ENCODE data around the gene CSPG4. TPM values are rescaled to one million over a fixed set of nuclear protein-coding genes. Genes with fewer than 3 reads are reported as not detected.

CSPG4 gene
- total and polyA plus RNA-seq, 2 donors (not counting 3 experiments of a cell fraction or from before 2014, with no cell fraction given): not detected

DNA sequence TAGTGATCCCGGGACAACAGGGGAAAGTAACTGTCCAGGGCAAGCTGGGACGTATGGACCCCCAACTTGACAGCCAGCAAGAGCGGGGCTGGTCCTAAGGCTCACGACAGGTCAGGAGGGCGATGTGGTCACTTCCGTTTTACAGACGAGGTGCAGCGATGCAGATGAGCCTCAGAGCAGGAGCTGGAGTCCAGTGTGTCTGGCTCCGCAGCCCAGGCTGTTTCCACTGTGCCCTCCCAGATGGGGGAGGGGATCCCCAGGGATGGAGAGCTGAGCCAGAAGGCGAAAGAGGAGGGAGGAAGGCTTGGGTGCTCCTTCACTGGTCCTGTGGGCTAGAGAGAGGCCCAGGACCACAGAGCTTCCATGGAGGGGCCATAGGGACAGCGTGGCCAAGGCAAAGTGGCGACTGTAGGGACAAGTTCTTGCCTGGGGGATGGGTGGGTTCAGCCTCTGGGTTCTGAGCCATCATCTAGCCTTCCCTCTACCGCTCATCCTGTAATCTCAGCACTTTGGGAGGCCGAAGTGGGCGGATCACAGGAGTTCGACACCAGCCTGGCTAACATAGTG, 59.2 kb downstream of the CSPG4 start:
- Histone ChIP-seq H3K79me2 (ENCODE audit: control insufficient read depth, insufficient read depth, low read length) (peaks cover 3% of the 10 kb centered on the region), H3K4me2 (ENCODE audit: insufficient read depth, low read length) (no peak overlapping the region), H3K4me3 (replicated peaks in 1 of 3; ENCODE audit: insufficient read depth in 1 of 3, low read depth in 1 of 3, low read length in 3 of 3) (no peak overlapping the region), H3K4me1 (ENCODE audit: control insufficient read depth, extremely low read depth, insufficient read depth, low read length) (peaks cover 21% of the 10 kb centered on the region), H3K27ac (ENCODE audit: insufficient read depth, low read depth, low read length) (no peak overlapping the region), H2AFZ (ENCODE audit: low read depth, low read length) (no peak overlapping the region), H3K36me3 (ENCODE audit: control insufficient read depth in 2 of 2, extremely low read depth in 1 of 2, insufficient read depth in 2 of 2, low read length in 2 of 2) (peaks cover 0 to 8% of the 10 kb centered on the region in 2 experiments), H3K9me3 (replicated peaks; ENCODE audit: control insufficient read depth, insufficient read depth, low read length) (no peaks in the 10 kb centered on the region), H3K9me1 (replicated peaks; ENCODE audit: control insufficient read depth, extremely low read depth, insufficient read depth, low read length) (no peaks in the 10 kb centered on the region), H3K27me3 (ENCODE audit: control insufficient read depth in 2 of 2, insufficient read depth in 2 of 2, low read length in 2 of 2) (no peaks in the 10 kb centered on the region), H3K9ac (replicated peaks; ENCODE audit: extremely low read depth, insufficient read depth, low read length) (no peak overlapping the region), H4K20me1 (replicated peaks; ENCODE audit: control insufficient read depth, extremely low read depth, insufficient read depth, low read length) (no peaks in the 10 kb centered on the region)
- ChIA-PET CTCF (interaction anchor here (0.7 to 0.9 kb wide), 2 partner anchors 19 to 285 kb away, joined by 3 read pairs; no protein-coding TSS in a partner anchor), POLR2A (no interaction called here)
- intact Hi-C loops (cut with micrococcal nuclease) (no loop called here), dilution Hi-C loops (cut with MboI; ENCODE audit: extremely low pct_ligation_motif_present, low sequenced_read_pairs) (no loop called here)
- BruUV-seq (replicated peaks): no TSS peak
- TF ChIP-seq, protein P1, sequence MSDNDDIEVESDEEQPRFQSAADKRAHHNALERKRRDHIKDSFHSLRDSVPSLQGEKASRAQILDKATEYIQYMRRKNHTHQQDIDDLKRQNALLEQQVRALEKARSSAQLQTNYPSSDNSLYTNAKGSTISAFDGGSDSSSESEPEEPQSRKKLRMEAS (IDR thresholded peaks at IDR 0.05; ENCODE audit: insufficient read depth, insufficient read length): no peak
- no peak for TF ChIP-seq FOS (IDR thresholded peaks at IDR 0.05; ENCODE audit: borderline replicate concordance, insufficient read depth, low read length)
- TF ChIP-seq CTCF (IDR thresholded peaks at IDR 0.05; ENCODE audit: extremely low read depth in 1 of 2, insufficient read depth in 1 of 2, low read depth in 1 of 2, low read length in 2 of 2): no peak
- no peak for TF ChIP-seq GATA2 (IDR thresholded peaks at IDR 0.05; ENCODE audit: insufficient read depth, insufficient read length, low read depth, low read length)
- no peak for TF ChIP-seq POLR2AphosphoS5 (IDR thresholded peaks at IDR 0.05; ENCODE audit: insufficient read depth, low read depth, low read length)
- no peak for TF ChIP-seq JUN (IDR thresholded peaks at IDR 0.05; ENCODE audit: borderline replicate concordance, insufficient read depth, insufficient read length, low read depth)
- DNase-seq (ENCODE audit: low read depth, low spot score): no peak
- no peak for FAIRE-seq
